ENCODE measurements around the gene PMVK. TPM values are rescaled to one million over a fixed set of nuclear protein-coding genes. Genes with fewer than 3 reads are reported as not detected.

The PMVK gene
- total and polyA plus RNA-seq, 10 of the 15 experiments (the other 5 are each of a cell fraction or from before 2014, with no cell fraction given) = 6.0 to 121 (median 49.4) TPM

GRCh38 chr1:154945962-154946850 lies 9.7 kb upstream of the PMVK start:
- no peaks in the 10 kb centered on the region; the same call in 2 of the 3 replicates for H3K9me3 ChIP-seq (replicated peaks; ENCODE audit: control insufficient read depth, insufficient read depth, low read length)
- 82% methylated on average over 16 of the region's 17 CpGs for WGBS (ENCODE audit: insufficient coverage, insufficient replicate concordance, low lambda C conversion rate, missing lambda C conversion rate)
- ATAC-seq (no peak), FAIRE-seq (no peak), DNase-seq (ENCODE audit: low read depth, low spot score) (no peak)
- H2AFZ ChIP-seq (ENCODE audit: control insufficient read depth, low read depth, low read length) = no peak overlapping the region
- CTCF ChIA-PET = interaction anchor here (1.0 to 1.8 kb wide), 4 partner anchors 26 to 276 kb away, joined by 3 to 6 read pairs (median 4); no protein-coding TSS in a partner anchor
- intact Hi-C loops (cut with micrococcal nuclease; ENCODE audit: unreplicated experiment) (no loop called here), in situ Hi-C loops (cut with MboI) (no loop called here)
- BruUV-seq (replicated peaks) = no TSS peak
- no peak overlapping the region for H3K27ac ChIP-seq (ENCODE audit: control insufficient read depth, insufficient read depth)
- H3K4me3 ChIP-seq = no peak overlapping the region
- no peak overlapping the region for H3K9ac ChIP-seq (ENCODE audit: control insufficient read depth, insufficient read depth, low read length)
- peaks cover 3 to 6% of the 10 kb centered on the region in 2 experiments; a peak in 3 of 4 replicates for H3K36me3 ChIP-seq (ENCODE audit: control insufficient read depth in 2 of 2, insufficient read depth in 2 of 2, low read length in 1 of 2)
- peaks cover 16% of the 10 kb centered on the region for H3K79me2 ChIP-seq (ENCODE audit: control insufficient read depth, insufficient read depth, low read length)
- H3K4me1 ChIP-seq (ENCODE audit: control insufficient read depth, insufficient read depth, low read length) = peaks cover 47% of the 10 kb centered on the region
- H3K4me2 ChIP-seq (ENCODE audit: control insufficient read depth, insufficient read depth) = no peak overlapping the region
- no peaks in the 10 kb centered on the region for H3K27me3 ChIP-seq (replicated peaks in 1 of 2; ENCODE audit: control insufficient read depth in 2 of 2, insufficient read depth in 2 of 2, low read length in 1 of 2)
- SMC1A ChIA-PET (ENCODE audit: uncharacterized antibody, unreplicated experiment) = interaction anchor here (1.1 to 1.2 kb wide), 2 partner anchors 10 to 341 kb away, joined by 3 to 6 read pairs; partner anchors contain the start of gene PMVK
- RAD21 ChIA-PET (ENCODE audit: unreplicated experiment) = interaction anchor here (2.6 kb wide), 1 partner anchor 10 kb away, joined by 9 read pairs; the partner anchor contains the start of gene PMVK
- POLR2A ChIA-PET = interaction anchor here (0.6 to 3.4 kb wide), 4 partner anchors 11 to 39 kb away, joined by 3 to 19 read pairs (median 12); partner anchors contain the start of genes PMVK, PYGO2 and SHC1
- H4K20me1 ChIP-seq (ENCODE audit: control insufficient read depth, insufficient read depth) = no peaks in the 10 kb centered on the region
- TF ChIP-seq USF2 (IDR thresholded peaks at IDR 0.05; ENCODE audit: borderline replicate concordance, low read depth, low read length) (no peak), KAT2A (conservative IDR thresholded peaks at IDR 0.05; ENCODE audit: control insufficient read depth, low read depth, low read length) (no peak), E4F1 (IDR thresholded peaks at IDR 0.05; ENCODE audit: borderline replicate concordance, partially characterized antibody) (no peak), POLR2A (IDR thresholded peaks at IDR 0.05; ENCODE audit: low read depth, low read length) (no peak), EZH2 (IDR thresholded peaks at IDR 0.05; ENCODE audit: borderline replicate concordance, control insufficient read depth, low read depth, low read length) (no peak), JUND (IDR thresholded peaks at IDR 0.05; ENCODE audit: low read depth, low read length) (no peak), BCL11A (IDR thresholded peaks at IDR 0.05; ENCODE audit: low read depth, low read length) (no peak)
